Skin epidermis (tissue), 12 donors: Measurements from ENCODE around the gene FOXD2.
"Not testable (repeated sequence)": the region's sequence is repeated elsewhere in the genome, so short reads cannot be mapped to it uniquely, and the experiment has no call there.

ENCODE experiments used
- H3K27ac ChIP-seq, 21 experiments: fragments of 200-600 bp; sonication (generic) in 11 of 21; one replicate each; pipeline ENCODE4 v1.5.0; 2020; ENCODE audit warnings: mild to moderate bottlenecking in 3 of 21, inconsistent platforms in 2 of 21, moderate library complexity in 2 of 21
- H3K4me3 ChIP-seq, 7 experiments: fragments of 200-600 bp; sonication (generic) in 2 of 7; one replicate each; pipeline ENCODE4 v1.5.0; 2020; ENCODE audit warnings: inconsistent platforms in 2 of 7, mild to moderate bottlenecking in 2 of 7, moderate library complexity in 1 of 7

The FOXD2 gene

DNA sequence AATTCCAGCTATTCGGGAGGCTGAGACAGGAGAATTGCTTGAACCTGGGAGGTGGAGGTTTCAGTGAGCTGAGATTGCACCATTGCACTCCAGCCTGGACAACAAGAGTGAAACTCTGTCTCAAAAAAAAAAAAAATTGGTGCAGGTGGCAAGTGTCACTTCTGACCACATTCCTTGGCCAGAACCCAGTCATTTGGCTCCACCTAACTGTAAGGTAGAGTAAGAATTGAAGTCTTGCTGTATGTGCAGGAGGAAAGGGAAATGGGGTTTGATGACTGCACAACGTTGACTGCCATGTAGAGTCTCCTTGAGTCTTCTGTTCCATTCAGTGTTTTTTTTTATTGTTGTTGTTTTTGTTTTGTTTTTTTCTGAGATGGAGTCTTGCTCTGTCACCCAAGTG is 16.1 kb downstream of the FOXD2 start:
- H3K4me3 ChIP-seq, H3K27ac ChIP-seq: not testable (repeated sequence)

- Histone ChIP-seq H3K4me3 (no peak overlapping the region), H3K27ac (no peak overlapping the region)
Measured at GRCh38 chr1:47456250-47456649, 18.4 kb downstream of the FOXD2 start.

DNA sequence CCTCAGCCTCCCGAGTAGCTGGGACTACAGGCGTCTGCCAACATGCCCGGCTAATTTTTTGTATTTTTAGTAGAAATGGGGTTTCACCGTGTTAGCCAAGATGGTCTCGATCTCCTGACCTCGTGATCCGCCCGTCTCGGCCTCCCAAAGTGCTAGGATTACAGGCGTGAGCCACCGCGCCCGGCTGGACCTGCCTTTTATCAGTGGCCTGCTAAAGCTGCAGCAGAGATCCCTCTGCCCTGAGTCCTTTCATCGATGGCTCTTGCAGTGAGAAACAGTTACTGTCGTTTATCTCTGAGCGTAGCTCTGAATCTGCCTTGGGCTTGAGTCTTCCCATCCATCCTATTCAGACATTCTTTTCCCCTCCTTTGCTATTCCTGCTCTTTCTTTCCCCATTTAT is 19.7 kb downstream of the FOXD2 start:
- not testable (repeated sequence) for H3K27ac ChIP-seq

DNA sequence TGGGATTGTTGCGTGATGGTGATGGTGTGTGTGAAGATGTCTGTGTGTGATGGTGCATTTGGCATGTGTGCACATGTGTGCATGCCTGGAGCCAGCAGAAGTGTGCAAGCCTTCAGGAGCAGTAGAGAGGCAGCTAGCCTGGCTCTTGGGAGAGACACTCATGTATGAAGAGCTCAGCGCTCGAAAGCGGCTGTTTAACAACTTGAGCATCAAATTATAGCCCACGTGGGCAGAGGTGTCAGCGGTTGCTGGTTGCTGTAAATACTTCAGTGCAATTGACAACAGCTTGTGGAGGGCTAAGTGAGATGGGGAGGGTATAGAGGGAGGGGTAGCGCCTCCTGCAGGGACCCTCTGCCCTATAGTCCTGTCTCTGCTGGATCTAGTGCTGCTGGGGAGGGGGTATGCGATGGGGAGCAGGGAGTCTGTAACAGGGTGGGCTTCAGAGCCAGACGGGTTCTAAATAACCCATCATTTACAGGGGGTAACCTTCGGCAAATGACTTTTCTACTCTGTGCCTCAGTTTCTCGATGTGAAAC is 21.5 kb downstream of the FOXD2 start:
- Histone ChIP-seq H3K4me3 (no peak overlapping the region), H3K27ac (no peak overlapping the region)

More for the DNA sequence above, 19.7 kb downstream of the FOXD2 start:
- H3K4me3 ChIP-seq, result not testable (repeated sequence)

GRCh38 chr1:47460040-47460439 is 22.2 kb downstream of the FOXD2 start:
- no peak overlapping the region for H3K4me3 ChIP-seq
- no peak overlapping the region for H3K27ac ChIP-seq

DNA sequence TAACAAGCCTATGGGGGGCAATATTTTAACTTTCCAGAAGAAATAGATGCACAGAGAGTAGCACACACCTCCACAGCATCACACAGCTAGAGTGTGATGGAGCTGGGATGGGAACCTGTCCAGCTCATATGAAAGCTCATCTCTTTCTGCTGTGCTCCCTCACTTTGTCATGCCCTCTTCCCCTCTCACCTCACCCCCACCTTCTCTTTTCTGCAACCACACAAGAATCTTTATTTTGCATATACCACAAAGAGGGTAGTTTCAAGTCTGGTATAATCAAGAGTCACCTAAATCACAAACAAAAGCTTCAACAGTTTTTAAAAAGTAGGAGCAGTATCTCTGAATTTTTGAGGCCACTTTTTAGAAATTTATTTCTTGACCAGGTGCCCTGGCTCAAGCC is 22.6 kb downstream of the FOXD2 start:
- no peak overlapping the region for H3K4me3 ChIP-seq

DNA sequence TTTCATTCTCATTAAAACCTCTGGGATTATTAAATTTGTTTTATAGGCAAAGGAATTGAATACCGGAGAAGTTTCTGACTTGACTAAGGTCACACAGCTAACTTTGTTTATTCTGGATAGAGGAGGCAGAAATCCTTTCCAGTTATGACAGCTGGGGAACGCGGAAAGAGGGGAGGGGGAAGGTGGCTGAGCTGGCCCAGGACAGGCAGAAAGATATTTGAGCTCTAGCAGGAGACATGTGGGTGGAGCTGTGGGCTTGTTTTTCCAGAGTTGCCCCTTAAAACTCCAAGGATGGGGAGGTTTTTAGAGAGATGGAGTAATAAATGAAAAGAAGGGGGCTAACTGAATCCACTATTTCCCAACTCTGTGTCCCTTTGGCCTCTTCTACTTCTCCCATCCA is 27.8 kb downstream of the FOXD2 start:
- Histone ChIP-seq H3K4me3 (no peak overlapping the region), H3K27ac (no peak overlapping the region)

More for the DNA sequence above, 22.6 kb downstream of the FOXD2 start:
- no peak overlapping the region for H3K27ac ChIP-seq

DNA sequence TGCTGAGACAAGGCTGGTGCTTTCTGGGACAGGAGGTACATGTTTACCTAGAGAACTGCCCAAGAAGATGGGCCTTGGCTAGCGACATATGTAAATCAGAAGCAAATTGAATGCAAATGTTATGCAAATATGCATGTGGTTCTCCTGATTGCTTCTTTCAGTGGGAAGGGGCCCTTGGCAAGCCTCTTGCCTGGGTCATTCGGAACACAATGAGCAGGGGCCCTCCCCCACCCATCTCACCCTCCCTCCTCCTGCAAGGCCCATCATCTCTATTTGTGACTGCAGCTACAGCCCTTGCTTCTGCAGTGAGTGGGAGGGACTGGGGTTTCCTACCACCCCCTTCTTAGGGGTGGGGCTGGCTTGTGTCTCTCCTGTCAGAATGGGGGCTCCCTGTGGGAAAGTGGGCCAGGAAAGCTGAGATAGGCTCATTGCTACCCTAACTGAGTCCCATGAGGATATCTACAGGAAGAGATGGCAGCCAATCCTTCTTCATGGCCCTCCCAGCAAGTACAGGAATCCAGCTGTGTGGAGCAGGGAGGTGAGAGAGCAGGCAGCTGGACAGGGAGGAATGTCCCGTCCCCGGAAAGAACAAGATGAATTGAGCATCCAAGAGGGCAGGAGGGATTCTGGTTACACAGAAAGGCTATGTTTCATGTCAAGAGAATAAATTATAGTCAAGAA is 31.0 kb downstream of the FOXD2 start:
- Histone ChIP-seq H3K4me3 (no peak overlapping the region), H3K27ac (no peak overlapping the region)

GRCh38 chr1:47469390-47469759 is 31.5 kb downstream of the FOXD2 start:
- H3K27ac ChIP-seq, result no peak overlapping the region
- H3K4me3 ChIP-seq, result no peak overlapping the region

DNA sequence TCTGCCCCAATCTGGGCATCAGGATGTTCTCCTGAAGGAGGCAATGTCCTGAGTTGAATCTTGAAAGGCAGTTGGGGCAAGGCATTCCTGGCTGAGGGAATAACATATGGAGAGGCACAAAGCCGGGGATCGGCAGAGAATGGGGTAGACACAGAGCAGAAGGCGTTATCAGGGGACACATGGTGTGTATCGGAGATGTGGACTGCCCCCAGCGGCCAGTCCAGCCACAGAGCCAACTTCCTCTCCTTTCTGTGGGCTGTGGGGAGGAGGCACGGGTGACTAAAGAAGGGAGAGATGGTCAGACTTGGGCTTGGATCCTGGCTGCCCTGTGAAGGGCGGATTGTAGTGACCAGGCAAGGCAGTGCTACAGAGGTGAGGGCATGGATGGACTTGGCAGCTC is 32.1 kb downstream of the FOXD2 start:
- Histone ChIP-seq H3K4me3 (no peak overlapping the region), H3K27ac (no peak overlapping the region)

DNA sequence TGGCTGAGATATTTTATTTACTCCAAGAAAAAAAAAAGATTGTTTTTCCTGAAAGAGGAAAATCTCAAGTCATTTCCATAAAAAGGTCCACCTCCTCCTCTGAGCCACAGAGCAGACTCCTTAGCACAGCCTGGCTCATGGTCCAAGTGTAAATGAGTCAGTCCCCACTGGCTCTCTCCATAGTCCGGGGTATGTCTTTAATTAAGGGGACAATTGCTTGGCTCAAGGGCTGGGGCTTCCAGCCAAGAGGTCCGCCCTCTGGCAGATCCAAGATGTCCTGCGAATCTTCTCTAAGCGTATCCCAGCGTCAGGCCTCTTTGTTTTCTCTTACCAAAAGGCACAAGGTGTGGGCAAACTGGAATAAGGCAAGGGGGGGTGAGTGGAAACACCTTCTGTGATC is 33.3 kb downstream of the FOXD2 start:
- H3K27ac ChIP-seq, result no peak overlapping the region
- no peak overlapping the region for H3K4me3 ChIP-seq

GRCh38 chr1:47474278-47475193 is 36.7 kb downstream of the FOXD2 start:
- Histone ChIP-seq H3K27ac (no peak overlapping the region), H3K4me3 (no peak overlapping the region)

- Histone ChIP-seq H3K4me3 (no peak overlapping the region), H3K27ac (no peak overlapping the region)
Measured at GRCh38 chr1:47477595-47478080, 39.8 kb downstream of the FOXD2 start.

DNA sequence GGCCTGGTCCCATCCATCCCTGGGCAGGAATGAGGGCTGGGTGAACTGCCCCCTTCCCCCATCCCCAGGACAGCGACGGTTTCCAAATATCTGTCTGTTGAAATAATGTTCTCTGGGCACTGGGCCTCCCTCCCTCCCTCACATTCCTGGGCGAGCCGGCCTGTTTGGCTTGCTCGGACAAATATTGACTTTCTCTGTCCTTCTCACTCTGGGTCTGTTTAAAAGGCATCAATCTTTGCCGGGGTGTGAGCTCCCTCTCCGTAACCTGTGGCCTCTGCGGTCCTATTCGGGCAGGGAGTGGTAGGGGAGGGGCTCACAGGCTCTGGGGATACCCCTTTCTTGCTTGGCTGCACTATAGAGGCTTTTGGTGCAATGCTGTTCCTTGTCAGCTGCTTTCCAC is 40.2 kb downstream of the FOXD2 start:
- H3K27ac ChIP-seq, result no peak overlapping the region
- H3K4me3 ChIP-seq, result no peak overlapping the region

- H3K27ac ChIP-seq, result no peak overlapping the region
Measured at GRCh38 chr1:47479664-47480063, 41.8 kb downstream of the FOXD2 start.

DNA sequence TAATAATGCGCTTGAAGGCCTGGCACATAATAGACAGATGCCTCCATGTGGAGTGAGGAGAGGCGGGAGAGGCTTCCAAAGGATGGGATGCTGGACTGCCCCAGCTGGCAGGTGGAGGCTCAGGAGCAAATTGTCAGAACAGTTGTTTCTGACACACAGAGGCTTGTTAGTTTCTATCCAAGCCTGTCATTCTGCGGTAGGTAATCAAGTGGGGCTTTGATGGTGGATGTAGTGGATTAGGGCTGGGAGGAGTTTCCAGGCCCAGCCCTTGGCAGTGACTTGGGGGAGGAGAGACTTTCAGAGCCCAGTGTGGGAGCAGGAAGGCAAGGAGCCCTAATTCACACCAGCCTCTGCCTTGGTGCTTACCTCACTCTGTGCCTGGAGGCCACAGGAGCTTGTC is 44.1 kb downstream of the FOXD2 start:
- Histone ChIP-seq H3K27ac (no peak overlapping the region), H3K4me3 (no peak overlapping the region)

More at GRCh38 chr1:47479664-47480063, 41.8 kb downstream of the FOXD2 start:
- H3K4me3 ChIP-seq, result no peak overlapping the region

- H3K27ac ChIP-seq, result no peak overlapping the region
- no peak overlapping the region for H3K4me3 ChIP-seq
Measured at GRCh38 chr1:47482786-47483185, 44.9 kb downstream of the FOXD2 start.

DNA sequence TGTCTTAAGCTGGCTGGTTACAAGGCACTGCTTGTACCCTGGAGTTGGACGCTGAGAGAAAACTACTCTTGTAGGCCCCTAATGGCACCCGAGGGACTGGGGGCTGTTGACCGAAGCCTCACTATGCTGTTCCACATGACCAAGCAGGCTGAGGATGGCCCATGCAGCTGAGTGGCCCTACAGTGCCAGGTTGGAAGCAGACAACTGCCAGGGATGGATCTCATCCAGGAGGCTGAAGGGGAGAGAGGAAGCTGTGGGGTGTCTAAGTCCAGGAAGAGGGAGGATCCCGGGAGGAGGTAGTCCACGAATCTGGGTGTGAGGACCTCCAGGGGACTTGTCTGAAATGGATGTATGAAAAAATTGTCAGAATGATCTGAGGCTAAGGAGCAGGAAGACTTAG is 45.8 kb downstream of the FOXD2 start:
- Histone ChIP-seq H3K27ac (no peak overlapping the region), H3K4me3 (no peak overlapping the region)

DNA sequence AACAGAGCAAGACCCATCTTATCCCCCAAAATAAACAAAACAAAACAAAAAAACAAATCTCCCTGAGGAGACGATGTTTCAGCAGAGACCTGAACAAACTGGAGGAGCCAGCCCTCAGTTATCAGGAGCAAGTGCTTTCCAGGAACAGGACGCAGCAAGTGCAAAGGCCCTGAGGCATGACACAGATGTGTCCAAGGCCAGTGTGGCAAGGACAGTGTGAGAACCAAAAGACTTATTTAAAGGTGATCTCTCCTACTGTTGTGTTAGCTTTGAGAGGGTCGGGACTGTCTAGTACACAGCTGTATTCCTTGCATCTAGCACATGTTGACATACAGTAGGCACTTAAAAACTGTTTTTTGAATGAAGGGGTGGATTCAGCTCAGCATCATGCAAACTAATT is 48.0 kb downstream of the FOXD2 start:
- no peak overlapping the region for H3K27ac ChIP-seq
- H3K4me3 ChIP-seq, result no peak overlapping the region

GRCh38 chr1:47487332-47487731 is 49.5 kb downstream of the FOXD2 start:
- Histone ChIP-seq H3K4me3 (no peak overlapping the region), H3K27ac (no peak overlapping the region)
